HEK293T (cell line): ENCODE results near the gene JMJD6.

Experiments used
- CTCF ChIA-PET: fragments of 350-600 bp; formaldehyde crosslinking; extraction: SDS; loops from one replicate; lab custom pipeline; 2021; ENCODE audit warnings: antibody characterized with exemption, inconsistent platforms; lab: Yijun Ruan, JAX
- POLR2A ChIA-PET: fragments of 350-600 bp; formaldehyde crosslinking; extraction: SDS; loops from one replicate; lab custom pipeline; 2020; ENCODE audit warnings: antibody characterized with exemption, inconsistent platforms; lab: Yijun Ruan, JAX
- DNase-seq: peaks from one replicate; pipeline ENCODE4 v3.0.0; 2012; ENCODE audit warnings: mixed read lengths; ENCODE audit errors: extremely low spot score
- ARNT ChIP-seq: fragments of 450-650 bp; IDR thresholded peaks from 2 replicates; pipeline ENCODE4 v1.6.1; 2017; ENCODE audit warnings: mild to moderate bottlenecking
- BHLHE40 ChIP-seq: fragments of 450-650 bp; IDR thresholded peaks from 2 replicates; pipeline ENCODE4 v1.6.1; 2016; ENCODE audit warnings: mild to moderate bottlenecking, moderate library complexity, borderline replicate concordance
- CTBP1 ChIP-seq: fragments of 450-650 bp; IDR thresholded peaks from 2 replicates; pipeline ENCODE4 v1.6.1; 2016; ENCODE audit warnings: borderline replicate concordance
- ELF4 ChIP-seq: fragments of 450-650 bp; IDR thresholded peaks from 2 replicates; pipeline ENCODE4 v1.6.1; 2017; ENCODE audit warnings: antibody characterized with exemption
- FOXA1 ChIP-seq: fragments of 450-650 bp; IDR thresholded peaks from 2 replicates; pipeline ENCODE4 v1.6.1; 2016; ENCODE audit warnings: mild to moderate bottlenecking
- FOXK2 ChIP-seq: fragments of 450-650 bp; IDR thresholded peaks from 2 replicates; pipeline ENCODE4 v1.6.1; 2016; ENCODE audit warnings: mild to moderate bottlenecking
- FOXM1 ChIP-seq: fragments of 450-650 bp; IDR thresholded peaks from 2 replicates; pipeline ENCODE4 v1.6.1; 2017; ENCODE audit warnings: mild to moderate bottlenecking, borderline replicate concordance
- HDGF ChIP-seq: fragments of 450-650 bp; IDR thresholded peaks from 2 replicates; pipeline ENCODE4 v1.6.1; 2017; ENCODE audit warnings: antibody characterized with exemption, borderline replicate concordance
- L3MBTL2 ChIP-seq: fragments of 450-650 bp; conservative IDR thresholded peaks from 2 replicates; pipeline ENCODE4 v1.6.1; 2016; ENCODE audit warnings: mild to moderate bottlenecking
- LEF1 ChIP-seq: fragments of 450-650 bp; IDR thresholded peaks from 2 replicates; pipeline ENCODE4 v1.6.1; 2017; ENCODE audit warnings: mild to moderate bottlenecking, borderline replicate concordance
- NFRKB ChIP-seq: fragments of 450-650 bp; IDR thresholded peaks from 2 replicates; pipeline ENCODE4 v1.6.1; 2016; ENCODE audit warnings: mild to moderate bottlenecking, moderate library complexity
- SP1 ChIP-seq: fragments of 450-650 bp; IDR thresholded peaks from 2 replicates; pipeline ENCODE4 v1.6.1; 2017
- SUZ12 ChIP-seq: fragments of 450-650 bp; IDR thresholded peaks from 2 replicates; pipeline ENCODE4 v1.6.1; 2016; ENCODE audit warnings: mild to moderate bottlenecking
- TARDBP ChIP-seq: fragments of 450-650 bp; IDR thresholded peaks from 2 replicates; pipeline ENCODE4 v1.6.1; 2016
- ZNF384 ChIP-seq: fragments of 450-650 bp; IDR thresholded peaks from 2 replicates; pipeline ENCODE4 v1.6.1; 2016
- TF ChIP-seq, protein P1 (sequence below): fragments of 450-650 bp; IDR thresholded peaks from 2 replicates; pipeline ENCODE4 v1.6.1; 2016

JMJD6 gene

DNA sequence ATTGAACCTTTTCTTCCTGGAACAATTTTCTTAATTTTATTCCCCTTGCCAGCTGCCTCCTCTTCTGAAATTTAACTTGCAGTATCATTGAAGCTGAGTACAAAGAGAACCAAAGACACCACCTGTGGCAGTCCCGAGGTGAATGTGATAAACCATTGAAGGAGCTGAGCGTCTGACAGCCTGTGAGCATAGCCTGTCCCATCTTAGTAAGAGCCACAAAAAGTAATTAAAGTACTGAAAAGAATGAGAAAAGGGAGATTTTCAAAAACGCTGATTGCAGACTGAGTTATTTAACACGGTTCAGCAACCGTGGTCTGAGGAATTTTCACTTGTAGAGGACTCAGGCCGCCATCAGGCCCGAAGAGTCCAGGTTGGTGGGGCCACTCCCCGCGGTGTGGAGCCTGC, 55.7 kb downstream of the JMJD6 start:
- ChIA-PET POLR2A (interaction anchor here (0.7 to 2.6 kb wide), 29 partner anchors 9 to 172 kb away, joined by 3 to 35 read pairs (median 6); partner anchors contain the start of genes JMJD6, METTL23, MFSD11 and SRSF2), CTCF (interaction anchor here (0.5 to 3.6 kb wide), 3 partner anchors 11 to 416 kb away, joined by 3 to 25 read pairs (median 4); no protein-coding TSS in a partner anchor)
- peak; percentile 5 for DNase-seq
- TF ChIP-seq ARNT (no peak), NFRKB (no peak), SUZ12 (no peak), ELF4 (no peak), FOXM1 (no peak), BHLHE40 (no peak), SP1 (no peak), FOXK2 (no peak), LEF1 (no peak), FOXA1 (no peak), CTBP1 (no peak), HDGF (no peak), L3MBTL2 (no peak), TARDBP (no peak), ZNF384 (no peak)
- TF ChIP-seq, protein P1, sequence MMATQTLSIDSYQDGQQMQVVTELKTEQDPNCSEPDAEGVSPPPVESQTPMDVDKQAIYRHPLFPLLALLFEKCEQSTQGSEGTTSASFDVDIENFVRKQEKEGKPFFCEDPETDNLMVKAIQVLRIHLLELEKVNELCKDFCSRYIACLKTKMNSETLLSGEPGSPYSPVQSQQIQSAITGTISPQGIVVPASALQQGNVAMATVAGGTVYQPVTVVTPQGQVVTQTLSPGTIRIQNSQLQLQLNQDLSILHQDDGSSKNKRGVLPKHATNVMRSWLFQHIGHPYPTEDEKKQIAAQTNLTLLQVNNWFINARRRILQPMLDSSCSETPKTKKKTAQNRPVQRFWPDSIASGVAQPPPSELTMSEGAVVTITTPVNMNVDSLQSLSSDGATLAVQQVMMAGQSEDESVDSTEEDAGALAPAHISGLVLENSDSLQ: no peak

DNA sequence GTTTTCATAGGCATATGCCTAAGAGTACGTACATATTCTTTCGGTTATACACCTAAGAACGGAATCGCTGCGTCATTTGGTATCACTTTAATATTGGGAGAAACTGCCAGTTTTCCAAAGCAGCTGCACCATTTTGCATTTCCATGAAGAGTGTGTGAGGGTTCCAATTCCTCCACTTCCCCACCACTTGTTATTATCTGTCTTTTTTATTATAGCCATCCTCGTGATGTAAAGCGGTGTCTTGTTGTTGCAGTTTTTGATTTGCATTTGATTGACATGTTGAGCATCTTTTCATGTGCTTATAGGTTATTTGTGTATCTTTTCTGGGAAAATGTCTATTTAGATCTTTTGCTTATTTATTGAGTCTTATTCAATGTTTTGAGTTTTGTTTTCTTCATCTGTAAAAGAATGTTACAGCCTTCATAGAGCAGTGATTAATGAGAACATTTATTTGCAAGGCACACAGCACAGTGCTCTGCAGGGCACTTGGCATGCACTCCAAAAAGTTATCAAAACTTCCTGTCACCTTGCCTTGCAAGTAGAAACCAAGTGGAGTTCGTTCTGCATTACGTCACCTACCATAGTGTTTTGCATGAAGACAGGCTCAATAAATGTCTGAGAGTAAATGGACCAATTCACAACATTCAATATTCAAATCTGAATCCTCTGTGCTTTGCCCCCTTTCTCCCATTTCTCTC, 56.2 kb downstream of the JMJD6 start:
- CTCF ChIA-PET: interaction anchor here (3.6 kb wide), 1 partner anchor 11 kb away, joined by 25 read pairs; no protein-coding TSS in a partner anchor
- TF ChIP-seq BHLHE40 (no peak), HDGF (no peak), L3MBTL2 (no peak), ELF4 (no peak)
- TF ChIP-seq, protein P1: peak; percentile 81

More for the DNA sequence above, 56.2 kb downstream of the JMJD6 start:
- DNase-seq: peak; percentile 10
- POLR2A ChIA-PET: interaction anchor here (1.5 to 2.6 kb wide), 8 partner anchors 9 to 113 kb away, joined by 4 to 35 read pairs (median 7); partner anchors contain the start of gene ST6GALNAC1
